ENCODE measurements around the gene HS3ST3A1. TPM values are rescaled to one million over a fixed set of nuclear protein-coding genes. Genes with fewer than 3 reads are reported as not detected.

HS3ST3A1 gene
- total RNA-seq, 6 experiments from 2014 or later = 4.0 to 10.1 (median 5.1) TPM

GRCh38 chr17:13583996-13584700, 17.6 kb downstream of the HS3ST3A1 start:
- Histone ChIP-seq H3K4me3 (no peak overlapping the region), H3K4me1 (no peaks in the 10 kb centered on the region), H3K36me3 (no peaks in the 10 kb centered on the region), H3K27ac (no peak overlapping the region), H3K9me3 (peaks cover 0 to 4% (median 0%) of the 10 kb centered on the region in 4 donors), H3K27me3 (no peaks in the 10 kb centered on the region)
- intact Hi-C loops (cut with DNase I) = no loop called here
- ATAC-seq = no peak
- WGBS (ENCODE audit: insufficient coverage, low coverage, low lambda C conversion rate, missing lambda C conversion rate) = 63% methylated on average over 3 of the region's 3 CpGs
- DNase-seq = no peak
- no peak for TF ChIP-seq CTCF (IDR thresholded peaks at IDR 0.05)
- TF ChIP-seq POLR2A (IDR thresholded peaks at IDR 0.05) = no peak

- Histone ChIP-seq H3K9me3 (peaks cover 0 to 4% (median 0%) of the 10 kb centered on the region in 4 donors), H3K4me3 (no peak overlapping the region), H3K27ac (no peak overlapping the region), H3K36me3 (no peaks in the 10 kb centered on the region), H3K4me1 (no peaks in the 10 kb centered on the region), H3K27me3 (no peaks in the 10 kb centered on the region)
- intact Hi-C loops (cut with DNase I) = no loop called here
- 86% methylated on average over 9 of the region's 9 CpGs for WGBS (ENCODE audit: insufficient coverage, low coverage, low lambda C conversion rate, missing lambda C conversion rate)
- ATAC-seq (no peak), DNase-seq (no peak)
- no peak for TF ChIP-seq CTCF (IDR thresholded peaks at IDR 0.05)
- no peak for TF ChIP-seq POLR2A (IDR thresholded peaks at IDR 0.05)
Measured at GRCh38 chr17:13582776-13583547, 18.8 kb downstream of the HS3ST3A1 start.

GRCh38 chr17:13581925-13582324, 19.8 kb downstream of the HS3ST3A1 start:
- peaks cover 0 to 4% (median 0%) of the 10 kb centered on the region in 4 donors for H3K9me3 ChIP-seq
- WGBS (ENCODE audit: insufficient coverage, low coverage, low lambda C conversion rate, missing lambda C conversion rate) = 10% methylated on average over 3 of the region's 3 CpGs
- H3K4me3 ChIP-seq = no peak overlapping the region
- DNase-seq (no peak), ATAC-seq (peak in 1 of 4 donors; percentile 22)
- no peaks in the 10 kb centered on the region for H3K36me3 ChIP-seq
- H3K27me3 ChIP-seq = no peaks in the 10 kb centered on the region
- intact Hi-C loops (cut with DNase I) = no loop called here
- H3K4me1 ChIP-seq = no peaks in the 10 kb centered on the region
- no peak for TF ChIP-seq CTCF (IDR thresholded peaks at IDR 0.05)
- TF ChIP-seq POLR2A (IDR thresholded peaks at IDR 0.05) = no peak
- no peak overlapping the region for H3K27ac ChIP-seq

- Histone ChIP-seq H3K9me3 (peaks cover 0 to 4% (median 0%) of the 10 kb centered on the region in 4 donors), H3K4me3 (no peak overlapping the region), H3K36me3 (no peaks in the 10 kb centered on the region), H3K27me3 (no peaks in the 10 kb centered on the region), H3K27ac (no peak overlapping the region), H3K4me1 (no peaks in the 10 kb centered on the region)
- intact Hi-C loops (cut with DNase I) = no loop called here
- DNase-seq (no peak), ATAC-seq (no peak)
- WGBS (ENCODE audit: insufficient coverage, low coverage, low lambda C conversion rate, missing lambda C conversion rate) = 91% methylated on average over 4 of the region's 8 CpGs
- TF ChIP-seq POLR2A (IDR thresholded peaks at IDR 0.05) (no peak), CTCF (IDR thresholded peaks at IDR 0.05) (no peak)
Measured at GRCh38 chr17:13580790-13581189, 20.9 kb downstream of the HS3ST3A1 start.
